IPS-20b (cell line): ENCODE measurements around the gene AOC2.
A peak's percentile ranks its signal among the peaks of the same experiment; 100 is the strongest.
"Not testable (repeated sequence)": the region's sequence is repeated elsewhere in the genome, so short reads cannot be mapped to it uniquely, and the experiment has no call there.

Experiments used
- H3K27ac ChIP-seq: one replicate; pipeline ENCODE4 v1.5.1; 2013; ENCODE audit warnings: low read length
- H3K27me3 ChIP-seq: 2 replicates; pipeline ENCODE4 v1.6.1; 2013; ENCODE audit warnings: mild to moderate bottlenecking, low read length, inconsistent platforms; ENCODE audit not compliant: insufficient read depth
- H3K36me3 ChIP-seq: 2 replicates; pipeline ENCODE4 v1.6.1; 2013; ENCODE audit warnings: low read depth, mild to moderate bottlenecking, inconsistent platforms, low read length, moderate library complexity; ENCODE audit not compliant: insufficient read depth
- H3K4me1 ChIP-seq: 2 replicates; pipeline ENCODE4 v1.6.1; 2013; ENCODE audit warnings: mild to moderate bottlenecking, control low read depth, inconsistent platforms, low read length, moderate library complexity; ENCODE audit not compliant: insufficient read depth
- H3K4me3 ChIP-seq: 2 replicates; pipeline ENCODE4 v1.5.1; 2013; ENCODE audit warnings: mild to moderate bottlenecking, low read length, inconsistent platforms
- H3K9ac ChIP-seq: 2 replicates; pipeline ENCODE4 v1.6.1; 2013; ENCODE audit warnings: low read depth, mild to moderate bottlenecking, inconsistent platforms, low read length, moderate library complexity
- H3K9me3 ChIP-seq: 2 replicates; pipeline ENCODE4 v1.6.1; 2013; ENCODE audit warnings: mild to moderate bottlenecking, low read depth, low read length, inconsistent platforms; ENCODE audit not compliant: insufficient read depth

Gene AOC2

GRCh38 chr17:42891539-42892152 lies 47.3 kb downstream of the AOC2 start:
- Histone ChIP-seq H3K9me3 (no peaks in the 10 kb centered on the region), H3K9ac (peak overlapping the region; percentile 35; the same call in 1 of the 2 replicates), H3K4me1 (peaks cover 4% of the 10 kb centered on the region; the same call in 1 of the 2 replicates), H3K27me3 (no peaks in the 10 kb centered on the region), H3K4me3 (no peak overlapping the region), H3K36me3 (no peaks in the 10 kb centered on the region), H3K27ac (no peak overlapping the region)

- Histone ChIP-seq H3K4me1 (peaks cover 4% of the 10 kb centered on the region; the same call in 1 of the 2 replicates), H3K9me3 (no peaks in the 10 kb centered on the region), H3K36me3 (no peaks in the 10 kb centered on the region), H3K4me3 (no peak overlapping the region), H3K9ac (no peak overlapping the region), H3K27ac (no peak overlapping the region), H3K27me3 (no peaks in the 10 kb centered on the region)
These were observed 49.0 kb downstream of the AOC2 start for GRCh38 chr17:42893359-42893758.

DNA sequence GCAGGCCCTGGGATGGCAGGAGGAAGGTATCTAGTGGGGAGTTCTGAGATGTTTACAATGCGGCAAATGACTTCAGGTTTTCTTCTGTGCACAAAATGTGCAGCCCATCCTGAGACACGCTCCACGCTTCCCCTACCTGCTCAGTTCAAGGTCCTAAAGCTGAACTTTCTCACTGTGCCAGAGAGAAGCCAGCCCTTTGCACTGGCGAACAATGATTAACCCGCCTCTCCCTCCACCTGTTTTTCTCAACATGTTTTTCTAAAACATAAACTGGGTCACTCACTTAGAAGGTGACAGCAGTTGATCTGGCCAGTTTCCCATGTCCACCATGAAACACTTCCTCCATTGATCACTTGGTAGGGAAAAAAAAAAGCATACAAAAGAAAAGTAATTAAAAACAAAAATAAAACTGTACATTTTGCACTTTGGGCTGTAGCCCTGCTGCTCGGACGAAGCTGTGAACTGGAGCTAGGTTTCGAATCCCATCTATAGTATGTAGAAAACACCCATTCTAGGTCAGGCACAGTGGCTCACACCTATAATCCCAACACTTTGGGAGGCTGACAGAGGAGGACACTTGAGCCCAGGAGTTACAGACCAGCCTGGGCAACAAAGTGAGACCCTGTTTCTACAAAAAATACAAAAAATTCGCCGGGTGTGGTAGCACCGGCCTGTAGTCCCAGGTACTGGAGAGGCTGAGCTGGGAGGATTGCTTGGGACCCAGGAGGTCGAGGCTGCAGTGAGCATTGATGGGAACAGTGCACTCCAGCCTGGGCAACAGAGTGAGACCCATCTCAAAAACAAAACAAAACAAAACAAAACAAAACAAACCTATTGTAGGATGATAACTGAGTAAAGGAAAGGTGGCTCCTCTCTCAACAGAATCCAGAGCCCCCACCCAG lies 50.2 kb downstream of the AOC2 start:
- Histone ChIP-seq H3K36me3 (no peaks in the 10 kb centered on the region), H3K4me3 (no peak overlapping the region), H3K27ac (no peak overlapping the region), H3K9ac (no peak overlapping the region), H3K27me3 (no peaks in the 10 kb centered on the region), H3K9me3 (no peaks in the 10 kb centered on the region), H3K4me1 (peaks cover 4% of the 10 kb centered on the region; the same call in 1 of the 2 replicates)

DNA sequence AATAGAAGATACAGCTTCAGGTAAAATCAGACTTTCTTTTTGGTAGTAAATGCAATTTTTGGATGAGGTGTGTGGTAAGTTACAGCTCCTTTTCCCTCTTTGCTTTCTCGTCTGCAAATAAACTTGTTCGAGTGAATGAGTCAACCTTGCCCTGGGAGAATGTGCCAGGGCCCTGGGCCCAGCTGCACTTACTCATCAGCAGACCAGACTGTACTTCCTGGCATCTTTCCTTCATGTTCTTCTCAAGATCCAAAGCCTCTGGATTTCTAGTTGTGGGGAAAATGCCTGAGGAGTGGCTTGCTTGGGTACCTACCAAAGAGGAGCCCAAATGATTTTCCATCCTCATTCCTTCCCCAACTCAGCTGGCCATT lies 50.8 kb downstream of the AOC2 start:
- no peaks in the 10 kb centered on the region for H3K9me3 ChIP-seq
- H3K4me3 ChIP-seq = no peak overlapping the region
- no peaks in the 10 kb centered on the region for H3K27me3 ChIP-seq
- H3K36me3 ChIP-seq = no peaks in the 10 kb centered on the region
- H3K4me1 ChIP-seq = peaks cover 4% of the 10 kb centered on the region; the same call in 1 of the 2 replicates
- no peak overlapping the region for H3K9ac ChIP-seq
- no peak overlapping the region for H3K27ac ChIP-seq

GRCh38 chr17:42898147-42898811 lies 53.9 kb downstream of the AOC2 start:
- H3K9me3 ChIP-seq = no peaks in the 10 kb centered on the region
- no peak overlapping the region for H3K9ac ChIP-seq
- H3K36me3 ChIP-seq = no peaks in the 10 kb centered on the region
- H3K4me1 ChIP-seq = no peaks in the 10 kb centered on the region
- H3K27ac ChIP-seq = no peak overlapping the region
- no peak overlapping the region for H3K4me3 ChIP-seq
- no peaks in the 10 kb centered on the region for H3K27me3 ChIP-seq

DNA sequence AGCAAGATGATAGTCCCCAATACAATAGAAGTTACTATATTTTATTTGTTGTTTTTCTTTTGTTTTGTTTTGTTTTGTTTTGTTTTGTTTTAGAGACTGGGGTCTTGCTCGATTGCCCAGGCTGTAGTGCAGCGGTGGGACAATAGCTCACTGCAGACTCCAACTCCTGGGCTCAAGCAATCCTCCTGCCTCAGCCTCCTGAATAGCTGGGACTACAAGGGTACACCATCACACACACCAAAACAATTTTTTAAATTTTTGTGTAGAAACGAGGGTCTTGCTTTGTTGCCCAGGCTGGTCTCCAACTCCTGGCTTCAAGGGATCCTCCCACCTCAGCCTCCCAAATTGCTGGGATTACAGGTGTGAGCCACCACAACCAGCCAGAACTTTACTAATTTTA lies 55.6 kb downstream of the AOC2 start:
- H3K9ac ChIP-seq, H3K9me3 ChIP-seq, H3K36me3 ChIP-seq: not testable (repeated sequence)

More for the DNA sequence above, 55.6 kb downstream of the AOC2 start:
- H3K4me1 ChIP-seq, H3K27me3 ChIP-seq, H3K27ac ChIP-seq, H3K4me3 ChIP-seq: not testable (repeated sequence)
